Measurements from ENCODE around the gene PDIA5.
"Not testable (repeated sequence)": the region's sequence is repeated elsewhere in the genome, so short reads cannot be mapped to it uniquely, and the experiment has no call there.

PDIA5 gene

DNA sequence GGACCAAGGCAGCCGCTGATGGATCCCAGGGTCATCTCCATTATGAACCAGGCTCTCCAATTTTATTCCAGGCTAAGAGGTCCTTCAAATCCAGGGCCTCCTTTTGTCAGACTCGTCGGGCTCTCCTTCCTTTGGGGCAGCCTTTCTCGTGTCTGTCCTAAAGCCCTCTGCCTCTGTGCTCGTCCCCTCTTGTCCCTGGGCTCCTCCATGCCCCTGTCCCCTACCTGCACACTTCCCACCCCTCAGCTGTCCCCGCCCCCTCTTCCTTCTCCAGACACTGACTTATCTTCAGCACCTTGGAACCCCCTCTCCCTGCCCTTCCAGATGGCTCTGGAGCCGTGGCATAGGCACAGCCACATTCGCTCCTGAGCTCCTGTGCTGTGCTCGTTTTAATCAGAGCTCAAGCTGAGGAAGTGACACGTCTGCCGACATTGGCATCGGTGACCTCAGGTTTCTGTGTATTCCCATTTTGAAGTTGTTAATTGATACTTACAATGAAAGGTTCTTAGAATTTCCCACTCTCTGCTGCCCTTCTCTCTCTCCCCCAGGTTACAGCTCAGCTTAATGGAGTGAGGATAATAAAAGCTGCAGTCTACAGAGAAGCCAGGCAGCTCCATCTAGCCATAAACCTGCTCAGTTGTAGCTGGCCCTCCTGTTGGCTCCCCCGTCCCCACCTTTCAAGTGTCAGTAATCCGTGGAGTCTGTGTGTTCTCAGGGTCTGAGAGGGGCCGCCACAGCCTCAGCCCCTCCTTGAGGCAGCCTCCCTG, 83.8 kb downstream of the PDIA5 start:
- TF ChIP-seq, protein P1, sequence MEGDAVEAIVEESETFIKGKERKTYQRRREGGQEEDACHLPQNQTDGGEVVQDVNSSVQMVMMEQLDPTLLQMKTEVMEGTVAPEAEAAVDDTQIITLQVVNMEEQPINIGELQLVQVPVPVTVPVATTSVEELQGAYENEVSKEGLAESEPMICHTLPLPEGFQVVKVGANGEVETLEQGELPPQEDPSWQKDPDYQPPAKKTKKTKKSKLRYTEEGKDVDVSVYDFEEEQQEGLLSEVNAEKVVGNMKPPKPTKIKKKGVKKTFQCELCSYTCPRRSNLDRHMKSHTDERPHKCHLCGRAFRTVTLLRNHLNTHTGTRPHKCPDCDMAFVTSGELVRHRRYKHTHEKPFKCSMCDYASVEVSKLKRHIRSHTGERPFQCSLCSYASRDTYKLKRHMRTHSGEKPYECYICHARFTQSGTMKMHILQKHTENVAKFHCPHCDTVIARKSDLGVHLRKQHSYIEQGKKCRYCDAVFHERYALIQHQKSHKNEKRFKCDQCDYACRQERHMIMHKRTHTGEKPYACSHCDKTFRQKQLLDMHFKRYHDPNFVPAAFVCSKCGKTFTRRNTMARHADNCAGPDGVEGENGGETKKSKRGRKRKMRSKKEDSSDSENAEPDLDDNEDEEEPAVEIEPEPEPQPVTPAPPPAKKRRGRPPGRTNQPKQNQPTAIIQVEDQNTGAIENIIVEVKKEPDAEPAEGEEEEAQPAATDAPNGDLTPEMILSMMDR (conservative IDR thresholded peaks at IDR 0.05), result no peak
- TF ChIP-seq ZFX (IDR thresholded peaks at IDR 0.05), result no peak
- H3K27ac ChIP-seq, result no peak overlapping the region

DNA sequence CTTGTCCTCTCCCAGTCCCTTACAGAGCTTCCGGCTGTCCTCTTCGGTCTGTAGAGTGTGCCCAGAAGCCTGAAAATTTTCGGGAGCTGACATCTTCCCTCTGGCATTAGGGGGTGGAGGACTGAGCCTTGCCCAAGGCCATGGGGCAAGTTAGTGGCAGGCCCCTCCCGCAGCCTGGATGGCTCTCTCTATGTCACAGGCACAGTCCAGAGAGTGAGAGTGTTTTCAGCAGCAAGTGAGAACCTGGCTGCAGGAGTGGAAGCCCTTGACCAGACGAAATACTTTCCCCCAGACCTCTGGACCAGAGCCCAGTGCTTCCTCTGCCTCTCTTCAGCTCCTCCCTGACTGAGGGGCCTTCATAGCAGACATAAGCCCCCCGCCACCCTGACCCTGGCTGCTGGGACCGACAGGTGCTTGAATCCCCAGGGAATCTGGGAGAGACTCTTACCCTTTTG, 84.5 kb downstream of the PDIA5 start:
- H3K27ac ChIP-seq, result no peak overlapping the region
- TF ChIP-seq, protein P1 (conservative IDR thresholded peaks at IDR 0.05), result no peak
- no peak for TF ChIP-seq ZFX (IDR thresholded peaks at IDR 0.05)

DNA sequence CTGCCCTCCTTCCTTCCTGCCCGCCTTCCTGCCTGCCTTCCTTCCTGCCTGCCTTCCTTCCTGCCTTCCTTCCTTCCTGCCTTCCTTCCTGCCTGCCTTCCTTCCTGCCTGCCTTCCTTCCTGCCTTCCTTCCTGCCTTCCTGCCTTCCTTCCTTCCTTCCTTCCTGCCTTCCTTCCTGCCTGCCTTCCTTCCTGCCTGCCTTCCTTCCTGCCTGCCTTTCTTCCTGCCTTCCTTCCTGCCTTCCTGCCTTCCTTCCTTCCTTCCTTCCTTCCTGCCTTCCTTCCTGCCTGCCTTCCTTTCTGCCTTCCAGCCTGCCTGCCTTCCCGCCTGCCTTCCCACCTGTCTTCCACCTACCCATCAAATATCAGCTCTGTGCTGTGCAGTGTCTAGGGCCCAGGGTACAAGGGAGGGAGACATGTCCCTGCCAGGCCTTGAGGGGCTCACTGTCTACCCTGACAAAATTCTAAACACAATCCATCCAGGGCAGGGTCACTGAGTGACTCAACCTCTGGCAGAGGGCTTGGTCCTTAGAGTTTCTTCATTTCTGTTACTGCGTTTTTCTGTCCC, 85.1 kb downstream of the PDIA5 start:
- not testable (repeated sequence) for H3K27ac ChIP-seq

DNA sequence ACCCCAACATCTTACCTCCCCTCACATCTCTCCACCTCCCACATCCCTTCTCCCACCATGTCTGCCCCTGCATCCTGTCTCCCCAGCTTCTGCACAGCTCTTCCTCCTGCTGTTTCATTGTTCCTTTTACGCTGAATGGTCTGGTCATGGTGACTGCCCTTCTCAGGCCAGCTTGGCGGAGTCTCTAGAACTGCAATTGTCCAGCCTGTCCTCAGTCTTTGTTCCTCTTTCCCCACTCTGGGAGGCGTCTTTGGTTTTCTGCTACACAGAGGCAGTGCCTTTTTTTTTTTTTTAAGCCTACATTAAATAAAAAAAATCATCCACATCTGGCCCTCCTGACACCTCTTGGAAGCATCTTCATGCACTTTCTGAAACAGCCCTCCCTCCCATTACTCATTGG, 85.9 kb downstream of the PDIA5 start:
- H3K27ac ChIP-seq, result no peak overlapping the region
- TF ChIP-seq, protein P1 (conservative IDR thresholded peaks at IDR 0.05), result no peak
- TF ChIP-seq ZFX (IDR thresholded peaks at IDR 0.05), result no peak

DNA sequence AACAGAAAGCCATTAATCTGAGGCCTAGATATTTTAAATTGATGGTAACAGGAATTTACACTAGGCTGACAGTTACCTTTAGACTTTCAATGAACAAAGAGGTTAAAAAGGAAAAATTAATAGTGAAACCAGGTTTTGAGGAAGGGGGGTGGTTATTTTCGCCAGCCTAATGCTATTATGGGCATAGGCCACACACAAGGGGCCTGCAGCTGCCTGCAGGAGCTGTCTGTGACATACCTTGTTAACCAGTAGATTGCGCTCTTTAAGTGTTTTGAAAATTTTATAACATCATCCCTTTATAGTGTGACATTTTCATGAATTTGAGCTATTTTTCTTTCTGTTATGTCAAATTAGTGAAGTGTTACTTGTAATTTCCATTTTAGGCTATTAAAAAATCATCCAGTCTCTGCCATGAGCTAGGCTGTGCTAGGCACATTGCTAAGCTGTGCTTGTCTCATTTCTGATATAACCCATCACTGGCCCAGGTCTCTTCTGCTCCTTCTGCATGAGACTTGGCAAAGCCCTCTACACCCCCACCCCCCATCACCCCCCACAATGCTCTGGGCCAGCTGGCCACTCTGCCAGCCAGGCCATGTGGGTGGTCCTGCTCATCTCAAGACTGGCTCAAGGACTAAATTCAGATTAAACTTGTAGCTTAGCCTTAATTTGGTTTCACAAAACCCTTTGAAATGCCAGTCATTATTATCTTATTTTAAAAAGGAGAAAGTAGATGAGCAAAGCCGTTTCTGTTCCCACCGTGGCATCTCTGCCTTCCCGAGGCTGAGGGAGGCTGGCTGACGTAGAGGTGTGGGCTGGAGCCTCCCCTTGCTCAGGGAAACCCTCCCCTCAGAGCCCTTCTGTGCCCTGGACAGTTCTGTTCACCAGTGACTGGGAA, 86.5 kb downstream of the PDIA5 start:
- TF ChIP-seq ZFX (IDR thresholded peaks at IDR 0.05), result no peak
- TF ChIP-seq, protein P1 (conservative IDR thresholded peaks at IDR 0.05), result no peak

DNA sequence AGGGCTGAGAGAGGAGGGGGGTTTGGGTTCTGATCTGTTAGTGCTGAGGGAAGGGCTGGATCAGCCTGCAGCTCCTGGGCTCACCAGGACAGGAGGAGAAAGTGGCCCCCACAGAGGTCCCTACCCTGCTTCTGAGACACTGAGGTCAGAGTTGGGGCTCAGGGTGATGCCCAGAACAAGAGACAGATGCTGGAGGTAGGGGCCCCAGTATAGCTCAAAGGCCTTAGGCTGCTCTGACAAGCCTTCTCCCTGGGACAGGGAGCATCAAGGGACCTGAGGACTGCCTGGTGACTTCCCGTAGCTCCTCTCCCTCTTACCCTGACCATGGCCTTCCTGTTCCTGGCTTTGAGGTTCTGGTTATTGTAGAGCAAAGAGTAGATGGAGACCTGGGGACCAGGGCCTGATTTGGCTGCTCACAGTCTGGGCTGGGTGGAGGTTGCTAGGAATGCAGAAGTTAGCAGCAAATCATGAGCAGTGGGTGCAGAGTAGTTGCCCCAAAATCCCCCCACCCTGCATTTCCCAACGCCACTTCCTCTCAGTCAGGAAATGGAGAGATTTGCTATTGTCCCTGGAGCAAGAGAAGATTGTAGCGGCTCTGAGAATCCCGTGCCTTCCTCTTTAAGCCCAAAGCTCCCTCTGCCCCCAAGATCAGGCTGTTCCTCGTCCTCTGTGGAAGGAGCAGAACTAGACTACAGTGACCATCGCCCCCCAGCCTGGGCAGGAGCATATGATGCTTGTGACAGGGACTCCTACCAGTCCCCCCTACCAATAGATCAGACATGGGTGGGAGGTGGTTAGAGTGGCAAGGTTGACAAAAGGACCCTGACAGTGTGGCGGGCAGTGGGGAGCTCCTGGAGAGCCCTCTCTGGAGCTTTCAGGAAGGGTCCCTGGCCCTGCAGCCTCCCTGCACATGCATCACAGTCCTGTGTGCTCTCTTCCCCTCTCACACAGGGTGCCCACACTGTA, 87.5 kb downstream of the PDIA5 start:
- H3K27ac ChIP-seq, result no peak overlapping the region
- TF ChIP-seq, protein P1 (conservative IDR thresholded peaks at IDR 0.05), result no peak

More for the DNA sequence above, 86.5 kb downstream of the PDIA5 start:
- no peak overlapping the region for H3K27ac ChIP-seq

DNA sequence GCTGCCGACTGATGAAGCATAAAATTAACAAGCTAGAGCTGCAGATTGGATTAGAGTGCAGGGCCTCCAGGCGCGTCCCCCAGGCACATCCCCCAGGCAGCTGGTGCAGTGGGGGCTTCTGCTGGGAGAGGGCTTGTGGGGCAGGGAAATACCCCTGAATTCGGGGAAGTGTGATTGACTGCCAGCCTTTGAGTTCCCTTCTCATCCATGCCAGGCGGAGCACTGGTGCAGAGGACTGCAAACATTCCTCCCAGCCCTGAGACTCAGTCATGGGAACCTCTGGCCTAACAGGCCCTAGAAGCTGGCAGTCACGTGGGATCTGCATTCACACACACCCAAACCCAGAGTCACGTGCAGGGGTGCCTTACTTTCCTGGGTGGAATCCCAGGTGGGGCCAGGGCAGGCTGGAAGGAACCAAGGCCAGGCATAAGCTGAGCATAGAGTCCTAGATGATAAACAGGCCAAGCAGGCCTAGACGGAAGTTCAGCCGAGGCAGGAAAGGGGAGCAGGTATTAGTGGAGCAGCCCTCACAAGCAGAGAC, 88.7 kb downstream of the PDIA5 start:
- TF ChIP-seq ZFX (IDR thresholded peaks at IDR 0.05), result no peak
- TF ChIP-seq, protein P1 (conservative IDR thresholded peaks at IDR 0.05), result no peak
- H3K27ac ChIP-seq, result no peak overlapping the region
